Breast epithelium (tissue), 4 donors: ENCODE results near the gene CLSTN2. TPM values are rescaled to one million over a fixed set of nuclear protein-coding genes. Genes with fewer than 3 reads are reported as not detected.

Experiments used
- DNase-seq, 2 donors: peaks; one replicate each; pipeline ENCODE4 v3.0.0-alpha.2; 2019; ENCODE audit warnings: low spot score in 2 of 2
- H3K27ac ChIP-seq, 2 donors: fragments of 200-600 bp; sonication (generic) in 1 of 2; one replicate each; pipeline ENCODE4 v1.5.1; 2016 to 2019; ENCODE audit warnings: mild to moderate bottlenecking in 1 of 2
- H3K27me3 ChIP-seq, 2 donors: fragments of 200-600 bp; sonication (generic) in 1 of 2; one replicate each; pipeline versions ENCODE4 v1.5.1 to v1.6.0; 2017 to 2019; ENCODE audit warnings: control low read depth in 1 of 2, mild to moderate bottlenecking in 1 of 2
- H3K36me3 ChIP-seq: fragments of 200-600 bp; one replicate; pipeline ENCODE4 v1.5.1; 2019
- H3K4me1 ChIP-seq, 2 donors: fragments of 200-600 bp; sonication (generic); one replicate each; pipeline ENCODE4 v1.5.1; 2016 to 2019; ENCODE audit warnings: control low read depth in 1 of 2
- H3K4me3 ChIP-seq, 3 donors: fragments of 200-600 bp; sonication (generic); 1 replicate in 2 of 3; 2 replicates in 1 of 3; pipeline ENCODE4 v1.5.1; 2016 to 2019; ENCODE audit warnings: mild to moderate bottlenecking in 3 of 3, moderate library complexity in 2 of 3
- H3K9me3 ChIP-seq, 2 donors: fragments of 200-600 bp; sonication (generic) in 1 of 2; one replicate each; pipeline ENCODE4 v1.5.1; 2016 to 2019; ENCODE audit warnings: control low read depth in 1 of 2
- CTCF ChIP-seq, 3 donors: fragments of 450-650 bp; IDR thresholded peaks; one replicate each; pipeline ENCODE4 v1.5.1; 2016 to 2017; ENCODE audit warnings: antibody characterized with exemption in 3 of 3, mild to moderate bottlenecking in 3 of 3, moderate library complexity in 3 of 3
- POLR2A ChIP-seq: fragments of 450-650 bp; IDR thresholded peaks from one replicate; pipeline ENCODE4 v1.6.1; 2016; ENCODE audit warnings: antibody characterized with exemption, mild to moderate bottlenecking, moderate library complexity
- POLR2AphosphoS5 ChIP-seq, 3 donors: sonication (generic); formaldehyde crosslinking; IDR thresholded peaks; one replicate each; pipeline ENCODE4 v1.6.1; 2017; ENCODE audit warnings: antibody characterized with exemption in 3 of 3
- intact Hi-C: fragments of 100-400 bp; cut with DNase I; formaldehyde crosslinking; loops from one replicate; pipeline ENCODE4 v1.15.1; 2023; ENCODE audit warnings: low total_unique reads
- total RNA-seq, 3 donors: library from RNA; depleted of rRNA; stranded (reverse); fragments of >200 nt; gene quantifications; one replicate each; pipeline ENCODE4 v1.1.0, GENCODE V29; 2016

The CLSTN2 gene
- total RNA-seq, 3 donors from 2014 or later: 15.5 to 75.5 (median 33.1) TPM

- intact Hi-C loops: loop anchor here (10.0 kb wide), 1 partner anchor 1528 kb away; no protein-coding TSS in a partner anchor
- no peak for TF ChIP-seq POLR2AphosphoS5 (IDR thresholded peaks at IDR 0.05)
- no peak for TF ChIP-seq POLR2A
- TF ChIP-seq CTCF (IDR thresholded peaks at IDR 0.05): no peak
Measured at GRCh38 chr3:140447136-140447535, 512.2 kb downstream of the CLSTN2 start.

GRCh38 chr3:140448001-140448400 is 513.0 kb downstream of the CLSTN2 start:
- no peak for TF ChIP-seq CTCF (IDR thresholded peaks at IDR 0.05)
- TF ChIP-seq POLR2A: no peak
- TF ChIP-seq POLR2AphosphoS5 (IDR thresholded peaks at IDR 0.05): no peak
- DNase-seq: no peak
- Histone ChIP-seq H3K4me3 (no peak overlapping the region), H3K9me3 (no peaks in the 10 kb centered on the region), H3K27ac (no peak overlapping the region), H3K27me3 (no peaks in the 10 kb centered on the region), H3K4me1 (no peaks in the 10 kb centered on the region), H3K36me3 (no peaks in the 10 kb centered on the region)
- intact Hi-C loops: loop anchor here (10.0 kb wide), 1 partner anchor 1527 kb away; no protein-coding TSS in a partner anchor

More at GRCh38 chr3:140447136-140447535, 512.2 kb downstream of the CLSTN2 start:
- DNase-seq: no peak
- no peaks in the 10 kb centered on the region for H3K36me3 ChIP-seq
- no peaks in the 10 kb centered on the region for H3K4me1 ChIP-seq
- no peaks in the 10 kb centered on the region for H3K9me3 ChIP-seq
- H3K27ac ChIP-seq: no peak overlapping the region
- H3K27me3 ChIP-seq: no peaks in the 10 kb centered on the region
- H3K4me3 ChIP-seq: no peak overlapping the region

GRCh38 chr3:140449413-140450256 is 514.6 kb downstream of the CLSTN2 start:
- Histone ChIP-seq H3K9me3 (no peaks in the 10 kb centered on the region), H3K27me3 (no peaks in the 10 kb centered on the region), H3K4me3 (no peak overlapping the region), H3K4me1 (no peaks in the 10 kb centered on the region), H3K27ac (no peak overlapping the region), H3K36me3 (no peaks in the 10 kb centered on the region)
- TF ChIP-seq POLR2A: no peak
- TF ChIP-seq POLR2AphosphoS5 (IDR thresholded peaks at IDR 0.05): no peak
- TF ChIP-seq CTCF (IDR thresholded peaks at IDR 0.05): no peak
- intact Hi-C loops: loop anchor here (10.0 kb wide), 1 partner anchor 1525 kb away; no protein-coding TSS in a partner anchor
- no peak for DNase-seq

- H3K9me3 ChIP-seq: no peaks in the 10 kb centered on the region
- no peaks in the 10 kb centered on the region for H3K36me3 ChIP-seq
- no peak overlapping the region for H3K27ac ChIP-seq
- no peaks in the 10 kb centered on the region for H3K27me3 ChIP-seq
- intact Hi-C loops: no loop called here
- H3K4me3 ChIP-seq: no peak overlapping the region
- H3K4me1 ChIP-seq: no peaks in the 10 kb centered on the region
- TF ChIP-seq POLR2A (no peak), POLR2AphosphoS5 (IDR thresholded peaks at IDR 0.05) (no peak)
- DNase-seq: no peak
Measured at GRCh38 chr3:140453750-140454149, 518.8 kb downstream of the CLSTN2 start.

- Histone ChIP-seq H3K9me3 (no peaks in the 10 kb centered on the region), H3K4me3 (no peak overlapping the region), H3K36me3 (no peaks in the 10 kb centered on the region), H3K27me3 (no peaks in the 10 kb centered on the region), H3K27ac (no peak overlapping the region), H3K4me1 (no peaks in the 10 kb centered on the region)
- no peak for DNase-seq
- intact Hi-C loops: no loop called here
- TF ChIP-seq POLR2AphosphoS5 (IDR thresholded peaks at IDR 0.05) (no peak), CTCF (IDR thresholded peaks at IDR 0.05) (no peak)
Measured at GRCh38 chr3:140455521-140456214, 520.7 kb downstream of the CLSTN2 start.
